HepG2 (cell line): ENCODE results near the gene KDM7A. TPM values are rescaled to one million over a fixed set of nuclear protein-coding genes. Genes with fewer than 3 reads are reported as not detected.

ENCODE experiments used
- ATAC-seq: fragments of 200-7000 bp; cut with Tn5 transposase; 3 replicates; pipeline ENCODE4 v1.9.1; 2020; ENCODE audit warnings: mild to moderate bottlenecking, moderate library complexity
- BruUV-seq: library from RNA; stranded (reverse); fragments of 400-500 nt; replicated peaks from 2 replicates; lab custom pipeline; 2021; lab: Mats Ljungman, UMichigan
- CTCF ChIA-PET: fragments of 300-600 bp; formaldehyde crosslinking; extraction: SDS; loops from one replicate; lab custom pipeline; 2021; ENCODE audit warnings: low total read pairs, inconsistent platforms, low intra/inter-chr PET ratio; lab: Yijun Ruan, JAX
- POLR2A ChIA-PET: fragments of 350-600 bp; sonication (Branson Sonifier 250); formaldehyde crosslinking; loops from one replicate; lab custom pipeline; 2020; ENCODE audit warnings: antibody characterized with exemption, inconsistent platforms; lab: Yijun Ruan, JAX
- DNase-seq: peaks from one replicate; pipeline ENCODE4 v3.0.0-alpha.2; 2015; ENCODE audit warnings: low spot score
- FAIRE-seq: peaks from 3 replicates; lab custom pipeline; 2011; peaks lifted over from hg19 to GRCh38; lab: Jason Lieb, UNC
- H2AFZ ChIP-seq: one replicate; pipeline ENCODE4 v1.6.1; 2011; ENCODE audit warnings: low read length, inconsistent platforms
- H3K27ac ChIP-seq: fragments of 300-600 bp; 3 replicates; pipeline ENCODE4 v1.8.0; 2011; ENCODE audit warnings: mixed run types, mild to moderate bottlenecking, mixed read lengths, low read length, inconsistent platforms; ENCODE audit not compliant: insufficient read depth; ENCODE audit errors: extremely low read length
- H3K27me3 ChIP-seq, 2 experiments: fragments of 200-600 bp in 1 of 2; 2 replicates in 1 of 2; 3 replicates in 1 of 2; pipeline versions ENCODE4 v1.6.0 to v1.8.0; 2011; ENCODE audit warnings: low read length in 2 of 2, mild to moderate bottlenecking in 2 of 2, moderate library complexity in 2 of 2, inconsistent platforms in 1 of 2; ENCODE audit not compliant: insufficient read depth in 2 of 2, control insufficient read depth in 1 of 2
- H3K36me3 ChIP-seq, 2 experiments: fragments of 200-600 bp in 1 of 2; replicated peaks in 1 of 2; 2 replicates in 1 of 2; 3 replicates in 1 of 2; pipeline versions ENCODE4 v1.5.1 to v1.8.0; 2011; ENCODE audit warnings: low read length in 2 of 2, inconsistent platforms in 1 of 2; ENCODE audit not compliant: insufficient read depth in 2 of 2, control insufficient read depth in 1 of 2
- H3K4me1 ChIP-seq: 2 replicates; pipeline ENCODE4 v1.5.1; 2012; ENCODE audit warnings: low read length, inconsistent platforms; ENCODE audit not compliant: insufficient read depth
- H3K4me2 ChIP-seq: 2 replicates; pipeline ENCODE4 v1.6.0; 2011; ENCODE audit warnings: low read depth, low read length, inconsistent platforms
- H3K4me3 ChIP-seq, 3 experiments: fragments of 200-600 bp in 1 of 3; sonication (generic), shearing (Covaris generic) in 1 of 3; replicated peaks in 1 of 3; 2 replicates each; pipeline ENCODE4 v1.5.1; 2011 to 2016; ENCODE audit warnings: low read length in 3 of 3, inconsistent platforms in 2 of 3, low read depth in 2 of 3, mild to moderate bottlenecking in 2 of 3, control low read depth in 1 of 3, mixed read lengths in 1 of 3; ENCODE audit not compliant: insufficient read depth in 1 of 3
- H3K79me2 ChIP-seq: one replicate; pipeline ENCODE4 v1.6.1; 2011; ENCODE audit warnings: low read length, inconsistent platforms; ENCODE audit not compliant: insufficient read depth
- H3K9ac ChIP-seq: 2 replicates; pipeline ENCODE4 v1.6.0; 2011; ENCODE audit warnings: mild to moderate bottlenecking, low read depth, low read length, inconsistent platforms; ENCODE audit not compliant: insufficient read depth
- H3K9me3 ChIP-seq: 2 replicates; pipeline ENCODE4 v1.5.1; 2012; ENCODE audit warnings: mild to moderate bottlenecking, low read length
- H4K20me1 ChIP-seq: 2 replicates; pipeline ENCODE4 v1.6.0; 2011; ENCODE audit warnings: inconsistent platforms, mild to moderate bottlenecking, low read length, moderate library complexity; ENCODE audit not compliant: insufficient read depth
- CENPBD1 ChIP-seq: sonication (generic); formaldehyde crosslinking; IDR thresholded peaks from 2 replicates; pipeline ENCODE4 v1.8.0; 2022; ENCODE audit warnings: missing genetic modification reagents, low read depth, mild to moderate bottlenecking, borderline replicate concordance
- FOXA1 ChIP-seq, 2 experiments: fragments of 450-650 bp in 1 of 2; sonication (generic) in 1 of 2; formaldehyde crosslinking in 1 of 2; IDR thresholded peaks; 2 replicates each; pipeline versions ENCODE4 v1.4.0 to v1.6.1; 2016 to 2020; ENCODE audit warnings: missing genetic modification reagents in 1 of 2
- FOXA3 ChIP-seq: IDR thresholded peaks from 2 replicates; pipeline ENCODE4 v1.6.1; 2016; ENCODE audit warnings: missing genetic modification reagents, missing compliant biosample characterization
- KMT2A ChIP-seq: sonication (generic); formaldehyde crosslinking; IDR thresholded peaks from 2 replicates; pipeline ENCODE4 v1.4.0; 2020; ENCODE audit warnings: missing genetic modification reagents
- REPIN1 ChIP-seq: sonication (generic); formaldehyde crosslinking; IDR thresholded peaks from 2 replicates; pipeline ENCODE4 v1.8.0; 2022; ENCODE audit warnings: missing genetic modification reagents, low read depth, mild to moderate bottlenecking, borderline replicate concordance
- THYN1 ChIP-seq: sonication (generic); formaldehyde crosslinking; IDR thresholded peaks from 2 replicates; pipeline ENCODE4 v1.8.1; 2023; ENCODE audit warnings: low read depth, mild to moderate bottlenecking, moderate library complexity, missing genetic modification reagents, borderline replicate concordance
- ZNF230 ChIP-seq: sonication (generic); formaldehyde crosslinking; IDR thresholded peaks from 2 replicates; pipeline ENCODE4 v1.4.0; 2020; ENCODE audit warnings: mild to moderate bottlenecking, missing genetic modification reagents
- ZNF431 ChIP-seq: sonication (generic); formaldehyde crosslinking; IDR thresholded peaks from 2 replicates; pipeline ENCODE4 v1.9.0; 2022; ENCODE audit warnings: missing genetic modification reagents, low read depth, mild to moderate bottlenecking, borderline replicate concordance
- ZNF484 ChIP-seq: sonication (generic); formaldehyde crosslinking; IDR thresholded peaks from 2 replicates; pipeline ENCODE4 v1.5.1; 2020; ENCODE audit warnings: mild to moderate bottlenecking, low read depth, missing genetic modification reagents, borderline replicate concordance
- WGBS: methylation state at CpG from one replicate; pipeline ENCODE4 v1.1.6; 2017; ENCODE audit warnings: low lambda C conversion rate; 5-methylcytosine and 5-hydroxymethylcytosine counted together
- in situ Hi-C: cut with HindIII; loops from 2 replicates; pipeline ENCODE4 v1.10.0; 2017; ENCODE audit warnings: low pct_unique_long_range_greater_than_20kb; ENCODE audit not compliant: extremely low pct_ligation_motif_present
- intact Hi-C: fragments of 100-400 bp; cut with micrococcal nuclease; formaldehyde crosslinking; loops from one replicate; pipeline ENCODE4 v1.10.0; 2022; ENCODE audit not compliant: unreplicated experiment
- polyA plus RNA-seq, 8 experiments: library from polyadenylated mRNA; depleted of rRNA in 3 of 8; stranded (reverse) in 7 of 8; unstranded in 1 of 8; fragments of >200 nt; fragmentation: Illumina TruSeq in 4 of 8; extraction: Trizol in 4 of 8; gene quantifications; 2 replicates each; pipeline versions ENCODE4 v1.2.1 to v1.2.3, GENCODE V29; 2011 to 2016; ENCODE audit warnings: low read depth in 4 of 8, missing spikeins in 1 of 8, mixed read lengths in 1 of 8; ENCODE audit not compliant: insufficient read depth in 1 of 8
- total RNA-seq, 5 experiments: library from RNA; depleted of rRNA; stranded (reverse); fragments of >200 nt; fragmentation: Illumina TruSeq; extraction: Trizol; gene quantifications; 2 replicates each; pipeline ENCODE4 v1.2.3, GENCODE V29; 2016; ENCODE audit warnings: low read depth in 1 of 5
- TF ChIP-seq, protein P1 (sequence below): sonication (generic); formaldehyde crosslinking; IDR thresholded peaks from 2 replicates; pipeline ENCODE4 v1.5.0; 2020; ENCODE audit warnings: missing genetic modification reagents
- TF ChIP-seq, protein P2 (sequence below): sonication (generic); formaldehyde crosslinking; IDR thresholded peaks from 2 replicates; pipeline ENCODE4 v1.9.0; 2022; ENCODE audit warnings: missing genetic modification reagents, mild to moderate bottlenecking, borderline replicate concordance

Gene KDM7A
- total and polyA plus RNA-seq, 2 of the 13 experiments (the other 11 are each of a cell fraction or from before 2014, with no cell fraction given), result 10.8 to 16.8 TPM

GRCh38 chr7:140218656-140219055, 41.9 kb upstream of the KDM7A start:
- FAIRE-seq, result no peak
- no peak for DNase-seq
- Histone ChIP-seq H3K27ac (no peak overlapping the region), H3K36me3 (no peaks in the 10 kb centered on the region), H3K4me2 (no peak overlapping the region), H3K9me3 (no peaks in the 10 kb centered on the region), H3K4me1 (peaks cover 67% of the 10 kb centered on the region), H3K9ac (no peak overlapping the region), H3K4me3 (no peak overlapping the region), H4K20me1 (no peaks in the 10 kb centered on the region), H3K79me2 (no peaks in the 10 kb centered on the region), H3K27me3 (no peaks in the 10 kb centered on the region; a peak in 1 of 5 replicates), H2AFZ (no peak overlapping the region)
- TF ChIP-seq KMT2A (no peak), CENPBD1 (CRISPR knock-in tag) (no peak), THYN1 (no peak), REPIN1 (CRISPR knock-in tag) (no peak), ZNF230 (no peak)
- TF ChIP-seq, protein P1, sequence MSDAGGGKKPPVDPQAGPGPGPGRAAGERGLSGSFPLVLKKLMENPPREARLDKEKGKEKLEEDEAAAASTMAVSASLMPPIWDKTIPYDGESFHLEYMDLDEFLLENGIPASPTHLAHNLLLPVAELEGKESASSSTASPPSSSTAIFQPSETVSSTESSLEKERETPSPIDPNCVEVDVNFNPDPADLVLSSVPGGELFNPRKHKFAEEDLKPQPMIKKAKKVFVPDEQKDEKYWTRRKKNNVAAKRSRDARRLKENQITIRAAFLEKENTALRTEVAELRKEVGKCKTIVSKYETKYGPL, result no peak
- no TSS peak for BruUV-seq
- in situ Hi-C loops, result no loop called here
- 81% methylated on average over 4 of the region's 4 CpGs for WGBS
- intact Hi-C loops, result no loop called here
- CTCF ChIA-PET, result no interaction called here
- no peak for ATAC-seq
- POLR2A ChIA-PET, result interaction anchor here (1.1 to 1.5 kb wide), 2 partner anchors 11 to 42 kb away, joined by 4 read pairs; partner anchors contain the start of gene KDM7A

DNA sequence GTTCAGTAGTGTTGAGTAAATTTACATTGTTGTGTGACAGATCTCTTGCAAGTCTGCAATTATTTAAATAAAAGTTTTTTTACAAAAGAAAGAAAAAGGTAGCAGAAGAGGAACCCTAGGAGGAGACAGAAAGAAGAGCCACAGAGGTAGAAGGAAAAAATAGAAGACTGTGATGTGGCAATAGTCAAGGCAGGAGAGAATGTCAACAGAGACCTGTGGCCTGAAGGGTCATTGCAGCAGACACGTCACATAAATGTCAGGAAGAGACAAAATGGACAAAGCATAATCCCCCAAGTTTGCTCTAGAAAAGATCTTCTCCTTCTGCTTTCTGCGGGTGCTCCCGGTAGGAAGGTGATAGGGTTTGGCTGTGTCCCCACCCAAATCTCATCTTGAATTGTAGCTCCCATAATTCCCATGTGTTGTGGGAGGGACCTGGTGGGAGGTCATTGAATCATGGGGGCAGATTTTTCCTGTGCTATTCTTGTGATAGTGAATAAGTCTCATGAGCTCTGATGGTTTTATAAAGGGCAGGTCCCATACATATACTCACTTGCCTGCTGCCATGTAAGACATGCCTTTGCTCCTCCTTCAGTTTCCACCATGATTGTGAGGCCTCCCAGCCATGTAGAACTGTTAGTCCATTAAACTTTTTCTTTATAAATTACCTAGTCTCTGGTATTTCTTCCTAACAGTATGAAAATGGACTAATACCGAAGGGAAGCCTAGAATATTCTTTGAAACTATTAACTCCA, 41.1 kb upstream of the KDM7A start:
- ChIA-PET CTCF (no interaction called here), POLR2A (interaction anchor here (1.1 kb wide), 1 partner anchor 12 kb away, joined by 4 read pairs; no protein-coding TSS in a partner anchor)
- Histone ChIP-seq H3K27ac (no peak overlapping the region), H3K4me2 (no peak overlapping the region), H3K27me3 (no peaks in the 10 kb centered on the region; a peak in 1 of 5 replicates), H4K20me1 (no peaks in the 10 kb centered on the region), H3K4me3 (no peak overlapping the region), H3K9me3 (no peaks in the 10 kb centered on the region), H3K4me1 (peaks cover 63% of the 10 kb centered on the region), H3K36me3 (no peaks in the 10 kb centered on the region), H3K9ac (no peak overlapping the region), H2AFZ (no peak overlapping the region), H3K79me2 (no peaks in the 10 kb centered on the region)
- in situ Hi-C loops (no loop called here), intact Hi-C loops (no loop called here)
- no peak for ATAC-seq
- FAIRE-seq, result no peak
- BruUV-seq, result no TSS peak
- 79% methylated on average over 4 of the region's 4 CpGs for WGBS
- no peak for DNase-seq
- peak; percentile 51 for TF ChIP-seq FOXA3 (CRISPR knock-in tag)
- TF ChIP-seq, protein P2, sequence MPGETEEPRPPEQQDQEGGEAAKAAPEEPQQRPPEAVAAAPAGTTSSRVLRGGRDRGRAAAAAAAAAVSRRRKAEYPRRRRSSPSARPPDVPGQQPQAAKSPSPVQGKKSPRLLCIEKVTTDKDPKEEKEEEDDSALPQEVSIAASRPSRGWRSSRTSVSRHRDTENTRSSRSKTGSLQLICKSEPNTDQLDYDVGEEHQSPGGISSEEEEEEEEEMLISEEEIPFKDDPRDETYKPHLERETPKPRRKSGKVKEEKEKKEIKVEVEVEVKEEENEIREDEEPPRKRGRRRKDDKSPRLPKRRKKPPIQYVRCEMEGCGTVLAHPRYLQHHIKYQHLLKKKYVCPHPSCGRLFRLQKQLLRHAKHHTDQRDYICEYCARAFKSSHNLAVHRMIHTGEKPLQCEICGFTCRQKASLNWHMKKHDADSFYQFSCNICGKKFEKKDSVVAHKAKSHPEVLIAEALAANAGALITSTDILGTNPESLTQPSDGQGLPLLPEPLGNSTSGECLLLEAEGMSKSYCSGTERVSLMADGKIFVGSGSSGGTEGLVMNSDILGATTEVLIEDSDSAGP, result no peak
- TF ChIP-seq FOXA1 (IDR thresholded peaks at IDR 0.05), result no peak
- TF ChIP-seq FOXA1 (CRISPR knock-in tag; IDR thresholded peaks at IDR 0.05), result peak; percentile 51; the same call in 1 of the 2 replicates
- no peak for TF ChIP-seq ZNF484 (CRISPR knock-in tag)
- TF ChIP-seq ZNF431 (CRISPR knock-in tag), result peak; percentile 95; the same call in 1 of the 2 replicates
